ENCODE measurements around the gene BAIAP3. TPM values are rescaled to one million over a fixed set of nuclear protein-coding genes. Genes with fewer than 3 reads are reported as not detected.

The BAIAP3 gene
- total RNA-seq, 1 donor from 2014 or later, result 8.4 TPM

GRCh38 chr16:1377406-1378010 is 44.1 kb downstream of the BAIAP3 start:
- Histone ChIP-seq H3K4me3 (no peak overlapping the region), H3K27ac (no peak overlapping the region), H3K9me3 (no peaks in the 10 kb centered on the region), H3K27me3 (ENCODE audit: low read depth) (no peaks in the 10 kb centered on the region), H3K4me1 (peaks cover 14% of the 10 kb centered on the region), H3K36me3 (peaks cover 35% of the 10 kb centered on the region)
- intact Hi-C loops (cut with DNase I), result no loop called here
- ATAC-seq, result no peak
- no peak for DNase-seq
- TF ChIP-seq CTCF (IDR thresholded peaks at IDR 0.05), result no peak

- TF ChIP-seq CTCF (IDR thresholded peaks at IDR 0.05), result no peak
- H3K4me3 ChIP-seq, result peak overlapping the region; percentile 61
- H3K27me3 ChIP-seq (ENCODE audit: low read depth), result no peaks in the 10 kb centered on the region
- peaks cover 37% of the 10 kb centered on the region for H3K36me3 ChIP-seq
- ATAC-seq, result no peak
- DNase-seq, result no peak
- H3K27ac ChIP-seq, result peak overlapping the region; percentile 60
- intact Hi-C loops (cut with DNase I), result no loop called here
- no peaks in the 10 kb centered on the region for H3K9me3 ChIP-seq
- H3K4me1 ChIP-seq, result peaks cover 14% of the 10 kb centered on the region
Observed at GRCh38 chr16:1378087-1378803, 44.8 kb downstream of the BAIAP3 start.

- peaks cover 43% of the 10 kb centered on the region for H3K36me3 ChIP-seq
- peak overlapping the region; percentile 60 for H3K27ac ChIP-seq
Observed at GRCh38 chr16:1378804-1379303, 45.4 kb downstream of the BAIAP3 start.

GRCh38 chr16:1379304-1380076 is 46.0 kb downstream of the BAIAP3 start:
- TF ChIP-seq CTCF (IDR thresholded peaks at IDR 0.05), result no peak
- H3K27me3 ChIP-seq (ENCODE audit: low read depth), result no peaks in the 10 kb centered on the region
- H3K36me3 ChIP-seq, result peaks cover 47% of the 10 kb centered on the region
- no peaks in the 10 kb centered on the region for H3K9me3 ChIP-seq
- intact Hi-C loops (cut with DNase I), result no loop called here
- peak; percentile 83 to 87 for ATAC-seq
- peak overlapping the region; percentile 61 for H3K4me3 ChIP-seq
- peak overlapping the region; percentile 60 for H3K27ac ChIP-seq
- H3K4me1 ChIP-seq, result peaks cover 14% of the 10 kb centered on the region
- DNase-seq, result peak; percentile 63

More at GRCh38 chr16:1378804-1379303, 45.4 kb downstream of the BAIAP3 start:
- DNase-seq, result peak; percentile 84
- Histone ChIP-seq H3K4me3 (peak overlapping the region; percentile 61), H3K9me3 (no peaks in the 10 kb centered on the region), H3K27me3 (ENCODE audit: low read depth) (no peaks in the 10 kb centered on the region), H3K4me1 (peaks cover 14% of the 10 kb centered on the region)
- ATAC-seq, result peak; percentile 82 to 87
- TF ChIP-seq CTCF (IDR thresholded peaks at IDR 0.05), result no peak
- intact Hi-C loops (cut with DNase I), result no loop called here

GRCh38 chr16:1380195-1380594 is 46.8 kb downstream of the BAIAP3 start:
- Histone ChIP-seq H3K9me3 (no peaks in the 10 kb centered on the region), H3K36me3 (peaks cover 47% of the 10 kb centered on the region), H3K27ac (no peak overlapping the region), H3K4me3 (no peak overlapping the region), H3K27me3 (ENCODE audit: low read depth) (no peaks in the 10 kb centered on the region), H3K4me1 (peaks cover 14% of the 10 kb centered on the region)
- ATAC-seq, result no peak
- no peak for DNase-seq
- intact Hi-C loops (cut with DNase I), result no loop called here
- no peak for TF ChIP-seq CTCF (IDR thresholded peaks at IDR 0.05)
